Ishikawa (cell line): ENCODE measurements around the gene SLC22A16.

ENCODE experiments used
- EP300 ChIP-seq: IDR thresholded peaks from 2 replicates; pipeline ENCODE4 v1.6.1; 2012; ENCODE audit warnings: borderline replicate concordance
- TAF1 ChIP-seq: IDR thresholded peaks from 2 replicates; pipeline ENCODE4 v1.6.1; 2012; ENCODE audit warnings: low read depth, mild to moderate bottlenecking
- TF ChIP-seq, protein P1 (sequence below): IDR thresholded peaks from 2 replicates; pipeline ENCODE4 v1.6.1; 2012

DNA sequence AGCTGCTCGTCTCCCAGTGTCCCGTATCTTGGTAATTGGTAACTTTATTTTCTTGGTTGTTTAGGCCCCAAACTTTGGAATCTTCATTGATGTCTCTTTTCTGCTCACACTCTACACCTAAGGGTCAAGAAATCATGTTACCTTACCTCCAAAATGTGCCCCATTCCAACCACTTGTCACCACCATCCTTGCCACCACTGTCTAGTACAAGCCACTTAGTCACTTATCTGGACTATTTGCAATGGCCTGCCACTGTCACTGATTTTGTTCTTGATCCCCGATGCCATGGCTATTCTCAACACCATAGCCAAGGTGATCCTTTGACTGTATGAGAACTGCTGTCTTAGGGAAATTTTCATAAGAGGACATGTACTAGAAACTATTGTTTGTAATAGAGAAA, 46.0 kb upstream of the SLC22A16 start:
- TF ChIP-seq TAF1 (no peak), EP300 (no peak)
- TF ChIP-seq, protein P1, sequence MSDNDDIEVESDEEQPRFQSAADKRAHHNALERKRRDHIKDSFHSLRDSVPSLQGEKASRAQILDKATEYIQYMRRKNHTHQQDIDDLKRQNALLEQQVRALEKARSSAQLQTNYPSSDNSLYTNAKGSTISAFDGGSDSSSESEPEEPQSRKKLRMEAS = no peak
